Fibroblast of lung (primary cell): Measurements from ENCODE around the gene CSNK2A1.

Source experiments
- CTCF ChIP-seq, 2 donors: IDR thresholded peaks in 1 of 2; conservative IDR thresholded peaks in 1 of 2; 1 replicate in 1 of 2; 2 replicates in 1 of 2; pipeline ENCODE4 v1.5.1; 2011 to 2012; ENCODE audit warnings: low read length in 2 of 2, control low read depth in 1 of 2, inconsistent platforms in 1 of 2, low read depth in 1 of 2, mild to moderate bottlenecking in 1 of 2
- EZH2 ChIP-seq: IDR thresholded peaks from 2 replicates; pipeline ENCODE4 v1.5.1; 2012; ENCODE audit warnings: low read length, control low read depth, mild to moderate bottlenecking; ENCODE audit errors: missing control alignments

- no peak for TF ChIP-seq CTCF (conservative IDR thresholded peaks at IDR 0.05 in 1 of 2, IDR thresholded peaks at IDR 0.05 in 1 of 2; ENCODE audit: low read depth in 1 of 2, low read length in 2 of 2)
- TF ChIP-seq EZH2 = no peak
These were observed 40.8 kb upstream of the CSNK2A1 start for GRCh38 chr20:584161-584970.
